Measurements from ENCODE around the gene ABHD8.

ABHD8 gene

GRCh38 chr19:17254636-17255035, 48.6 kb downstream of the ABHD8 start:
- CTCF ChIA-PET, result interaction anchor here (1.0 kb wide), 1 partner anchor 28 kb away, joined by 3 read pairs; no protein-coding TSS in a partner anchor
- H3K27ac ChIP-seq, result peak overlapping the region; percentile 30
- no peak for DNase-seq (ENCODE audit: low spot score)
- no peak for TF ChIP-seq CTCF (conservative IDR thresholded peaks at IDR 0.05; ENCODE audit: low read depth)
- POLR2A ChIA-PET (ENCODE audit: low non-redundant PET), result interaction anchor here (1.0 kb wide), 1 partner anchor 14 kb away, joined by 3 read pairs; no protein-coding TSS in a partner anchor

GRCh38 chr19:17249887-17250548, 53.2 kb downstream of the ABHD8 start:
- POLR2A ChIA-PET (ENCODE audit: low non-redundant PET), result interaction anchor here (0.6 kb wide), 1 partner anchor 170 kb away, joined by 3 read pairs; the partner anchor contains the start of gene MVB12A
- no peak for TF ChIP-seq CTCF (conservative IDR thresholded peaks at IDR 0.05; ENCODE audit: low read depth)
- H3K27ac ChIP-seq, result peak overlapping the region; percentile 89
- CTCF ChIA-PET, result interaction anchor here (0.6 to 0.7 kb wide), 2 partner anchors 47 to 179 kb away, joined by 3 read pairs; no protein-coding TSS in a partner anchor
- no peak for DNase-seq (ENCODE audit: low spot score)

- ChIA-PET CTCF (interaction anchor here (0.6 to 0.8 kb wide), 4 partner anchors 11 to 138 kb away, joined by 3 to 5 read pairs (median 3); no protein-coding TSS in a partner anchor), POLR2A (ENCODE audit: low non-redundant PET) (no interaction called here)
- H3K27ac ChIP-seq, result peak overlapping the region; percentile 89
- TF ChIP-seq CTCF (conservative IDR thresholded peaks at IDR 0.05; ENCODE audit: low read depth), result no peak
- DNase-seq (ENCODE audit: low spot score), result peak; percentile 67
Observed at GRCh38 chr19:17248011-17248776, 55.0 kb downstream of the ABHD8 start.

- no peak for TF ChIP-seq CTCF (conservative IDR thresholded peaks at IDR 0.05; ENCODE audit: low read depth)
- POLR2A ChIA-PET (ENCODE audit: low non-redundant PET), result no interaction called here
- DNase-seq (ENCODE audit: low spot score), result no peak
- CTCF ChIA-PET, result no interaction called here
- H3K27ac ChIP-seq, result peak overlapping the region; percentile 89
Observed at GRCh38 chr19:17246681-17247425, 56.4 kb downstream of the ABHD8 start.

GRCh38 chr19:17245535-17245984, 57.7 kb downstream of the ABHD8 start, which contains the start of gene NR2F6:
NR2F6 (minus strand) TSS chr19:17245919; CDS start chr19:17245220, 699 bp downstream.
- CTCF ChIA-PET, result no interaction called here
- TF ChIP-seq CTCF (conservative IDR thresholded peaks at IDR 0.05; ENCODE audit: low read depth), result no peak

More at GRCh38 chr19:17245535-17245984, 57.7 kb downstream of the ABHD8 start, which contains the start of gene NR2F6:
- no peak for DNase-seq (ENCODE audit: low spot score)
- H3K27ac ChIP-seq, result peak within 1 kb of the TSS; percentile 89
- POLR2A ChIA-PET (ENCODE audit: low non-redundant PET), result no interaction called here

Measured in RWPE1 (cell line).